HG03060 (cell line): ENCODE results near the gene TACC3.

ENCODE experiments used
- ATAC-seq: cut with Tn5 transposase; IDR thresholded peaks from one replicate; pipeline ENCODE4 v1.9.1; 2021; ENCODE audit warnings: low read depth, moderate number of reproducible peaks; ENCODE audit not compliant: unreplicated experiment

TACC3 gene

DNA sequence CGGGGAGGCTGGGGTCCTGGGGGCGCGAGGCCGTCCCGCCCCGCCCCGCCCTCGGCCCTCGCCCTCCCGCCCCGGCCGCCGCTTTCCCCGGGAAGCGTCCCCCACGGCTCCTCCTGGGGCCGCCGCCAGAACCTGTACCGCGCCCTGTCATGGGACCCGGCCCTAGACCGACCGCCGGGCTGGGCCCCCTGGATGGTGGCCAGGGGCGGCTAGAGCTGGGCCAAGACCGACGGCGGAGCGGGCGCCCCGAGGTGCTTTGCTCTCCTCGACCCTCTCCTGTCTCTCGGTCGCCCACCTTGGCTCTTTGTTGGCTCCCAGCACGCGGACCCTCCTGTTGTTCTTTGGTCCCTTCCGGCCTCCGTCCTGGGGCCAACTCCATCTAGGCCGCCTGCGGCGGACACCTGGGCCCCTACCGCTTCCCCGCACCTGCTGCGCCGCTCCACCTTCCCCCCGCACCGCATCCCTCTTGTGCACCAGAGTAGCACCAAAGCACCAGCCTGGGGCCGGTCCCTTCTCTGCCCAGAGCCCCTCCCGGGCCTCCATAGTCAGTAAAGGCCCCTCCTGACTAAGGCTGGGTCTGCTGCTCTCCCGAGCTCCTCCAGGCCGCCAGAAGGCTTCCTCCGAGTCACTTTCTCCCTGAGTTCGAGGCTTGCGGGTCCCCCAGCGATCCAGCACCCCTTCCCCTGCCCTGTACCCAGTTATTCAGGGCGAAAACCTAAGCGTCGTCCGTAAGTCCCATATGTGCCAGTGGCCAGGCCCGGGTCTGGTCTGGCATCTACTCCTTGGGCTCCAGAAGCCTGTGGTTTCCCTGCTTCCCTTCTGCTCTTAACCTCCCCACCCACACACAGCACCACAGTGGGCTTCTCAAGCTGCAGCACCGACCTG lies 587 bp downstream of the TACC3 start:
- no peak for ATAC-seq

DNA sequence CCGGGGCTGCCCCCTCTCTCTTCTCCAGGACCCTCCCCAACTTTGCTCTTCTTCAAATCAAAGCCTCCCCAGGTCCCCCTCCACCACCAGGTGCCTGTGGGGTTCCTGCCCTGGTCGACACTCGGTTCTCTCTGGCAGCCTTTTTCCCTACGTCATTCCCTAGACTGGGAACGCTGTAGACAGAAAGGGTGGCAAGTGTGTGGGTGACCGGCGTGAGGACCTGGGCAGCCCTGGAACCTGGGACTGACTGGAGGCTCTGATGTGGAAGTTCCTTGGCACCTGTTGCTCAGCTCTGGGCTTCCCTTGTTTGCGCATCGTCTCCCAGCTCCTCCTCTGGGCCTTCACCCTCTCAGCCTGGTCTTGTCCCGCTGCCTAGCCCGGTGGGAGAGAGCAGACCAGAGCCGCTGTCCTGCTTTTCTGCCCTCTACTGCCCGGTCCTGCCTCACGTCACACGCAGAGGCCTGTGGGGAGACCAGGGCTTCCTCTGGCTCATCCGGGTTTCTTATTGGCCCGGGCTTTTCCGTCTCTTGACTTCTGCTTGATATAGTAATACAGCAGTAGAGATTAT lies 1.3 kb downstream of the TACC3 start:
- ATAC-seq, result no peak

DNA sequence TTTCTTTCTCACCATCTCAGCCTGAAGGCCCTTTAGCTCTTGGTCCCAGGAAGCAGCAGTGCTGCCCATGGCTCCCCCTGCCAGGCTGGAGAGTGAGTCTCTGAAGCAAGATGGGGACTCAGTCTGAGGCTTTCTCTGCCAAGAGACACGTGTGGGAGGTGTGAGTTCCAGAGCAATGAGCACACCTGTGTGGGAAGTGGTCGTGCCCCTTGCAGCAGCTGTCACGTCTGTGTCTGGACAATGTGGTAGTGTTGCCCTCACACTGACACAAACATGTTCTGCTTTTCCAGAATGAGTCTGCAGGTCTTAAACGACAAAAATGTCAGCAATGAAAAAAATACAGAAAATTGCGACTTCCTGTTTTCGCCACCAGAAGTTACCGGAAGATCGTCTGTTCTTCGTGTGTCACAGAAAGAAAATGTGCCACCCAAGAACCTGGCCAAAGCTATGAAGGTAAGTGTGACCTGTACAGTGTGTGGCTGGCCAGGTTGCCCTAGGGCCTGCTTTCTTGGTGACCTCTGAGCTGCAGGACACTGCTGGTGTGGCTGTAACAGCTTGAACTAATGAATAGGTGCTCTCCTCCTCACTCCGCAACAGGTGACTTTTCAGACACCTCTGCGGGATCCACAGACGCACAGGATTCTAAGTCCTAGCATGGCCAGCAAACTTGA lies 1.9 kb downstream of the TACC3 start:
- ATAC-seq, result no peak

DNA sequence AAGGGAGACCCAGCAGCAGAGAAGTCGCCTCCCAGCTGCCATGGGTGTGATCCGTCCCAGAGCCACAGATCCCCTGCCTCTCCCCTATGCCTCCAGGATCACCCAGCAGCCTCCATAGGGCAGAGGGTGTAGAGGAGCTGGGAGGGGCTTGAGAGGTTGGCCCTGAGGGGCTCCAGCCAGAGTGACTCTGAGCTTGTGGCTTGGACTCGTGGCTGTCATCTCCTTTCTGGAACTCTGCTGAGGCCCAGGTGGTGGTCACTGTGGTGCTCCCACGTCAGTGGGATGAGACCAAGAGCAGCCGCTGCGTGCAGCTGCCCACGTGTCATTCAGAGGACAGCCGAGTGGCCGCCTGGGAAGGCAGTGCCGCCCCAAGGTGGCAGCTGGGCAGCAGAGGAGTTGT lies 4.2 kb downstream of the TACC3 start:
- ATAC-seq, result no peak

DNA sequence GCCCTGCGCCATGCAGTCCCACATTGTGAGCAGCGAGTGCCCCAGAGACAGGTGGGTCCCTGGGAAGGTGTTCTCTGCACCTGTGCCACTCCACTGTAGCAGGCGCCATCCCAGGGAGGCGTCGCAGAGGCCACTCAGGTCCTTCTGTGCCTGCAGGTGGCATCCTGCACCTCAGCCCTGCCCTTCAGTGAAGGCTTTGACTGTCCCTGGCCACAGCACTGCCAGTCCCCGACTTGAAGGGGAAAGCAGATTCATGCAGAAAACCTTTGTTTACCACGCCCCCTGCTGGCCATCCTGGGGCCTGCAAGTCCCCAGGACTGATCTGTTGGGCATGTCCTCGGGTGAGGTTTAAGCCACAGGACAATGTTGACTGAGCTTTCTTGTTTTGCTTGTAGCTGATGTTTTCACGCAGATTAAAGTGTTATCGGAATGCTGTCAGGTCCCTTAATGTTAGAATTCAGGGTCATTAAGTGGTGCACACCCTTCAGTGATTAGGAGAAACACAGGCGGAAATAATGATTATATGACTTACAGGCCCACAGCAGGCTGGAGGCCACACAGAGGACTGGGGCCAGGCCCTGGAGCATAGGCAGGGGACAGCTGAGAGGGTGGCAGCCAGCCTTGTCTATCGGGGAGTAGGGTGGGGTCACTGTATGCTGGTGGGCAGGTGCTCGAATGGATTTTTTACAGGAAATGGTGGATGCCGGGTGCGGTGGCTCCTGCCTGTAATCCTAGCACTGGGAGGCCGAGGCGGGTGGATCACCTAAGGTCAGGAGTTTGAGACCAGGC lies 5.0 kb downstream of the TACC3 start:
- ATAC-seq, result no peak

DNA sequence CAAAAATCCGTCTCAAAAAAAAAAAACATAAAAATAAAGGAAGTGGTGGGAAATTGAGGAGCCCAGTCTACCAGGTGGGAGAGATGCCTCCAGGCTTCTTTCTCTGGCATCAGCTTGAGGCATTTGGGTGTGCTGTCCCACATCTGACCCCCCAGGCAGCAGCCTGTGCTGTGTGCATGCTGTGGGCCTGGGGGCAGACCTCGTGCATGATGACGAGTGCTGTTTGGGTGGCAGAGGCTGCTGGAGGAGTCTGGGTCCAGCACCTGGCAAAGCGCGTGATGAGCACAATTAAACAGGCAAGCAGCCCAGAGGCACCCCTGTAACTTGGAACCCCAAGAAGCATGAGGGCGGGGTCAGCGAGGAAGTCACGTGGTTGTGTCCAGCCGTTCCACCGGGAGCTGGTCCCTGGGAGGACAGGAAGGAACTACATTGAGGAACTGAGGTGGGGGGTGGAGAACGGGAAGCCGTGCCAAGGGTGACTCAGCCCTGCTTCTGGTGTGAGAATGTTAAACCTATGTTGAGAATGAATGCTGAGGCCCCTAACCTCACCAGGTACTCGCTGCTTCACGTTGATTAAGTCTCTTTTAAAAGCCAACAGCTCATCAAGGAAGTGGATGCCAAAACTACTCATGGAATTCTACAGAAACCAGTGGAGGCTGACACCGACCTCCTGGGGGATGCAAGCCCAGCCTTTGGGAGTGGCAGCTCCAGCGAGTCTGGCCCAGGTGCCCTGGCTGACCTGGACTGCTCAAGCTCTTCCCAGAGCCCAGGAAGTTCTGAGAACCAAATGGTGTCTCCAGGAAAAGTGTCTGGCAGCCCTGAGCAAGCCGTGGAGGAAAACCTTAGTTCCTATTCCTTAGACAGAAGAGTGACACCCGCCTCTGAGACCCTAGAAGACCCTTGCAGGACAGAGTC lies 6.1 kb downstream of the TACC3 start:
- ATAC-seq, result no peak

DNA sequence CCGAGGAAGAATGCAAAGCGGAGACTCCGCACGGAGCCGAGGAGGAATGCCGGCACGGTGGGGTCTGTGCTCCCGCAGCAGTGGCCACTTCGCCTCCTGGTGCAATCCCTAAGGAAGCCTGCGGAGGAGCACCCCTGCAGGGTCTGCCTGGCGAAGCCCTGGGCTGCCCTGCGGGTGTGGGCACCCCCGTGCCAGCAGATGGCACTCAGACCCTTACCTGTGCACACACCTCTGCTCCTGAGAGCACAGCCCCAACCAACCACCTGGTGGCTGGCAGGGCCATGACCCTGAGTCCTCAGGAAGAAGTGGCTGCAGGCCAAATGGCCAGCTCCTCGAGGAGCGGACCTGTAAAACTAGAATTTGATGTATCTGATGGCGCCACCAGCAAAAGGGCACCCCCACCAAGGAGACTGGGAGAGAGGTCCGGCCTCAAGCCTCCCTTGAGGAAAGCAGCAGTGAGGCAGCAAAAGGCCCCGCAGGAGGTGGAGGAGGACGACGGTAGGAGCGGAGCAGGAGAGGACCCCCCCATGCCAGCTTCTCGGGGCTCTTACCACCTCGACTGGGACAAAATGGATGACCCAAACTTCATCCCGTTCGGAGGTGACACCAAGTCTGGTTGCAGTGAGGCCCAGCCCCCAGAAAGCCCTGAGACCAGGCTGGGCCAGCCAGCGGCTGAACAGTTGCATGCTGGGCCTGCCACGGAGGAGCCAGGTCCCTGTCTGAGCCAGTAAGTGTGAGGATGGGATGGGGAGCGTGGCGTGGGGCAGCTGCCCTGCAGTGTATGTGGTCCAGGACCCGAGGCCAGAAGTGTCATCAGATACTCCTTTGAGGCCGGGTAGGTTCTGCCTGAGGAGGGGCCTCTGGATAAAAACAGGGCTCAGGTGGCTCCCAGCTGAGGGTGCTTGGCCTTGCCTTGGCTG lies 7.0 kb downstream of the TACC3 start:
- ATAC-seq, result no peak

DNA sequence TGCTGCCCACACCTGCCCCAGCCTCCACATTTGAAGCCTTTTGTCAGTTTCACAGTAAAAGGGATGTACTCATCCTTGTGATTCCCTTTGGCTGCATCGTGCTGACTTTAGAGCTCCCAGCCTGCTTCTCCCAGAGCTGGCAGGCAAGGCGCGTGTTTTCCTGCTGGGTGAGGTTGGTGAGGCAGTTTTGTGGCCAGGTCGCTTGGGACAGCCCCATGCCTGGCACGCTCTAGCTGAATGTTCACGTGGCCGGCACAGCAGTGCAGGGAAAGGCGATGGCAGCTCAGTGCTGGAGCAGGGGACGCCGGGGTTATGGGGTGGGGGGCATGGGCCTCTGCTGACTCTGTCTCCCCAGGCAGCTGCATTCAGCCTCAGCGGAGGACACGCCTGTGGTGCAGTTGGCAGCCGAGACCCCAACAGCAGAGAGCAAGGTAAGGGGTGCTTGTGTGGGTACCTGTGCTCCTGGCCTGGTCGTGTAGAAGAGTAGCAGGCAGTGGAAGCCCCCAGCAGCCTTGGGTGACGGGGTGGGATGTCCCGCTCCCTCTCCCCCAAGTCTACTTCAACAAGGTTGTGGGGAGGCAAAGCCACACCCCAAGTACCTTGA lies 9.3 kb downstream of the TACC3 start:
- no peak for ATAC-seq

DNA sequence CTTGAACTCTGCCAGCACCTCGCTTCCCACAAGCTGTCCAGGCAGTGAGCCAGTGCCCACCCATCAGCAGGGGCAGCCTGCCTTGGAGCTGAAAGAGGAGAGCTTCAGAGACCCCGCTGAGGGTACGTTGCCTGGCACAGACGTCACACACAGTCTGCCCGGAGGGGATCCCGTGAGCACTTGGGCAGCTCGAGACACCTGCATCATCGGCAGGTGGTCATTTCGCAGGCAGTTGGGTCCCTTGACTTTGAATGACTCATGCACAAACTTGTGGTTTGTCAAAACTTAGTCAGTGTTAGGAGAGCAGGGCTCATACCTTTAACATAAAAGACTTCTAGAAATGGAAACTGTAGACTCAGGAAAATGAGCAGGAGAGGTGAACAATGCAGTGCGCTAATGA lies 9.9 kb downstream of the TACC3 start:
- ATAC-seq, result no peak

DNA sequence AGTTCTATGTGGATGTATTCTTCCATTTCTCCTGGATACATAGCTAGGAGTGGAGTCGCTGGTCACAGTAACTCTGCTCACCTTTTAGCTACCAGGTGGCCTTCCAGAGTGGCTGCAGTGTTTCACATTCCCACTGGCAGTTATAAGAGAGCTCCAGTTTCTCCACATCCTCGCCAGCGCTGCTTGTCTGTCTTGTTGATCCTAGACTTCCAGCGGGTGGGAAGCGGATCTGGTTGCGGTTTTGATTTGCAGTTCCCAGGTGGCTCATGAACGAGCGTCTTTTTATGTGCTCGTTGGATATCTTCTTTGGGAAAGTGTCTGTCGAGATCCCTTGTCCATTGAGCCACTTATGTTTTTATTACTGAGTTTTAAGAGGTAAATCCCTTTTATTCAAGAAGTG lies 11.6 kb downstream of the TACC3 start:
- ATAC-seq, result no peak

DNA sequence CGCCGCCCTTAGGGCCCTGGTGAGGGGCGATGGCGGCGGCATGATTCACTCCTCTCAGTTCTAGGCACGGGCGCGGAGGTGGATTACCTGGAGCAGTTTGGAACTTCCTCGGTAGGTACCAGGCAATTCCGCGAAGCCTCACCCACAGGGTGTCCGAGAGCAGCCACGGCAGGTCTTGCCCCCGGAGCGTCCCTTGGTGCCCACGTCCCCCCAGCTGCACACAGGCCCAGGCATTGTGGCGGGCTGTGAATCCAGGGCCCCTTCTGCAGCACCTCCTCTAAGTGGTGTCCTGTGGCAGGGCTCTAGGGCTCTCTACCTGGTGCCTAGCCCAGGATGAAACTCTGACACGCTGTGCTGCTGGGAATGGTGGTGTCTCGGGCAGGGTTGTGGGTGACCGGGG lies 13.9 kb downstream of the TACC3 start:
- no peak for ATAC-seq

DNA sequence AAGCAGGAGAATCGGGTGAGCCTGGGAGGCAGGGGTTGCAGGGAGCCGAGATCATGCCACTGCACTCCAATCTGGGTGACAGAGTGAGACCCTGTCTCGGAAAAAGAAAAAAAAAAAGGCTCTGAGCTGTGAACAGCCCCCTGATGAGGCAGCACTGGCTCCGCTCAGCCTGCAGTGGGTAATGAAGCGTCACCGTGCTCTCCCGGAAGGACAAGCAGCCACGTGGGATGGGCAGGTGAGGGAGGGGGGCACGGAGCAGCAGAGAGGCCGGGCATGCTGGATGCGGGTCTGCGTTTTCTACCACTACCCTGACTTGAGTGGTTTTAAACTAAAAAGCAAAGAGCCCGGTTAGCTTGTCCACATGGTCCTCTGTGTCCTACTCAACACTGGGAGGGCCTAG lies 15.5 kb downstream of the TACC3 start:
- ATAC-seq, result no peak

DNA sequence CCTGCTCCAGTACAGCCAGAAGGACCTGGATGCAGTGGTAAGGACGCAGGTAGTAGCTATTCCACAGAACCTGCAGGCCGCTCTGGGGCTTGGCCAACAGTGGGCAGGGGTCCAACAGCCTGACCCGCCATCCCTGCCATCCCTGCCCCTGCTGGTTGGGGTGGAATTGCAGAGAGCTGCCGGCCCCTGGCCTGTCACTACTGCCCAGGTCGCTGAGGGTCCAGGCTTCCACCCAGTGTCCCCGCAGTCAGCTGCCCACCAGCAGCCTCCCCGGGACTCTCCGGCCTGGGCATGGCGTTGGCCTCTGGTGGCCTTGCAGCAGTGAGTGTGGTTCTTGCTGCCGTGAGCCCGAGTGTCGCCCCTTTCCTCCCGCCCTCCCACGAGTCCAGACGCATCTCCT lies 16.3 kb downstream of the TACC3 start:
- no peak for ATAC-seq

DNA sequence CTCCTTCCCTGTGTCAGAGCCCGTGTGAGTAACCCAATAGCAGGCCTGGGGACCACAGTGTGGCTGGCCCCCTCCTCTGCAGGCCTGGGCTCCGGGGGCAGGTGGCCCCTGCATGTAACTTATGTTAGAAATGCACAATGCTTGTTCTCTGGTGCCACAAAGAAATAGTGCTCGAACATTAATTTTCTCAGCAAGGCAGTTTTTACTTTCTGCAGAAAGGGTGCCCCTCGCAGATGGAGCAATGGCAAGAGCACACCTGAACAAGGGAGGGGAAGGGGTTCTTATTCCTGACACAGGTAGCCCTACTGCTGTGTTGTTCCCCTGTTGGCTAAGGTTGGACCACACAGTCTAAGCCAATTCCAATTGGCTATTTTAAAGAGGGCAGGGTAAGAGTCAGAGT lies 17.1 kb downstream of the TACC3 start:
- ATAC-seq, result no peak

DNA sequence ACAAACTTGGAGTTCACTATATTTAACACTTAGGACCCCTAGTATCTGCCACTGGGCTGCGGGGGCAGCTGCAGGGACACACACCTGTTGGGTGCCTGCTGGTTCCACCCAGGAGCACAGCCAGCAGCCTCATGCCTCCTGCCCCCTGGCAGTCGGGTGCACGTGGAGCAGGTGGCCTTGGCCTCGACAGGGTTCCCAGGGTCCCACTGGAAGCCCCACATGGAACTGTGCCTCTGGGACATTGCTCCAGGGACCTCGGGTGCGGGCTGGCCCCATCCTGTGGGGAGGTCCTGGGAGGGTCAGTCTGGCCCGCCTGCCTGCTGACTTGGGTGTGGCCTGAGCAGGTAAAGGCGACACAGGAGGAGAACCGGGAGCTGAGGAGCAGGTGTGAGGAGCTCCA lies 18.0 kb downstream of the TACC3 start:
- ATAC-seq, result no peak

DNA sequence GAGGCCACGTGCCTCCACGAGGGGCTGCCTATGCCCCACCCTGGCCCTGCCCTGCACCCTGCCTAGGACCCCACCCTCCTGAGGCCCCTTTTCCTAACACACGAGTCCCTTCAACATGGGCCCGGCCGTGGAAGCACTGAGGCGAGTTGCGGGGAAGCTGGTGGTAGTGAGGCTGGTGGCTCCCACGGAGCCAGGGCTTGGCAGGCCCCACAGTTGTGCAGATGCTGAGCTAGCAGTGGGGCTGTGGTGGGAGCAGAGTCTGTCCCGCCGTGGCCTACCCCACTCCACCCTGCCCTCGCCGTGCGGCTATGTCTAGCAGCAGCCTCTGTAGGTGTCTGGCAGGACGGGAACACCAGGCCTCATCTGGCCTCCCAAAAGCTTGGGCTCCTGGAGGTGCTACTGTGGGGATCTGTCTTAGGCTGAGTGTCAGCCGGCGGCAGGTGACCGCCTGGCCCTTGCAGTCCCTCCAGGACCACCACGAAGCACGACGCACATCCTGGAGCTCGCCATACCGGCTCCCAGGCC lies 18.8 kb downstream of the TACC3 start:
- ATAC-seq, result no peak

DNA sequence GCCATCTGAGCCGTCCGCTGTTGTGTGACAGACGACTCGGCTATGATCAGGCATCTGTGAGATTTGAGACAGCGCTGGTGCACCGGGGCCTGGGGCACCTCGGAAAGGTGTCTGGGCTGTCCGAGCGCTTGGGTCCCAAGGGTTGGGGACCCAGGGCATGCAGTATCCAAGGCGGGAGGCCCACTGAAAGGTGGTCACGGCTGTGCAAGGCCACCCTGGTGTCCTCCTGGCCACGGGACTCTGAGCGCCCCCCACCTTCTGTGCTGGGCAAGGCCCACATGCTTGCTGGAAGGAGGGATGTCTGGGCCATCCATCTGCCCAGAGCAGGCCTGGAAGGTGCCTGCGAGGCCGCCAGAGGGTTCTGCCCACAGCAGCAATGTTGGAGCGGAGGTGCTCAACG lies 19.9 kb downstream of the TACC3 start:
- ATAC-seq, result no peak

DNA sequence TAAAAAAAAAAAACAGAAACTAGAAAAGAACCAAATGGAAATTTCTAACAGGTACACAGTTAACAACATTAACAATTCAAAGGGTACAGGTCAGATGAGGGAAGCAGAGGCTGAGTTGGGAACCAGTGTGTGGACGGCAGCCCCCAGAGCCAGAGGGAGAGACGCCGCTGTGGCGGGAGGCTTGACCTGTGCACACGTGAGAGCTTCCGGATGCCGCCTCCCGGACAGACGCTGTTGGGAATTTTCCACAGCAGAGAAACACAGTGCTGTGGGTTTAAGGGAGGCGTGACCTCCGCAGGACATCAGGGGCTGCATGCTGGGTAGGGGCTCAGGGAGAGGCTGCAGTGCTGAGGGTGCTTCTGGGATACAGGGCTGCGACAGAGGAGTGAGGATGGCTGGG lies 22.2 kb downstream of the TACC3 start:
- no peak for ATAC-seq
